Right atrium auricular region (tissue), 2 donors: ENCODE results near the gene ZNF782. TPM values are rescaled to one million over a fixed set of nuclear protein-coding genes. Genes with fewer than 3 reads are reported as not detected.

Source experiments
- DNase-seq: peaks from one replicate; pipeline ENCODE4 v3.0.0-alpha.2; 2019; ENCODE audit warnings: low spot score
- H3K27ac ChIP-seq, 2 donors: fragments of 200-600 bp; sonication (generic); 1 replicate in 1 of 2; 2 replicates in 1 of 2; pipeline ENCODE4 v1.5.1; 2016 to 2019
- H3K27me3 ChIP-seq, 2 donors: fragments of 200-600 bp; sonication (generic); one replicate each; pipeline versions ENCODE4 v1.5.1 to v1.6.0; 2017 to 2019
- H3K36me3 ChIP-seq: fragments of 200-600 bp; sonication (generic); one replicate; pipeline ENCODE4 v1.5.1; 2016
- H3K4me1 ChIP-seq, 2 donors: fragments of 200-600 bp; sonication (generic); one replicate each; pipeline versions ENCODE4 v1.5.1 to v1.6.0; 2017 to 2019
- H3K4me3 ChIP-seq, 2 donors: fragments of 200-600 bp; sonication (generic); 1 replicate in 1 of 2; 2 replicates in 1 of 2; pipeline ENCODE4 v1.5.1; 2017 to 2019; ENCODE audit warnings: mild to moderate bottlenecking in 1 of 2, moderate library complexity in 1 of 2
- H3K9me3 ChIP-seq, 2 donors: fragments of 200-600 bp; sonication (generic); one replicate each; pipeline ENCODE4 v1.5.1; 2019
- total RNA-seq, 2 donors: library from RNA; depleted of rRNA; stranded (reverse); fragments of >200 nt; gene quantifications; one replicate each; pipeline ENCODE4 v1.1.0, GENCODE V29; 2016
- TF ChIP-seq, protein P1 (sequence below), 2 donors: fragments of 200-600 bp; sonication (generic); IDR thresholded peaks; one replicate each; pipeline ENCODE4 v1.5.1; 2019; ENCODE audit warnings: antibody characterized with exemption in 2 of 2

The ZNF782 gene
- total RNA-seq, 2 donors from 2014 or later: 4.6 to 5.5 TPM

- no peak for DNase-seq
- TF ChIP-seq, protein P1, sequence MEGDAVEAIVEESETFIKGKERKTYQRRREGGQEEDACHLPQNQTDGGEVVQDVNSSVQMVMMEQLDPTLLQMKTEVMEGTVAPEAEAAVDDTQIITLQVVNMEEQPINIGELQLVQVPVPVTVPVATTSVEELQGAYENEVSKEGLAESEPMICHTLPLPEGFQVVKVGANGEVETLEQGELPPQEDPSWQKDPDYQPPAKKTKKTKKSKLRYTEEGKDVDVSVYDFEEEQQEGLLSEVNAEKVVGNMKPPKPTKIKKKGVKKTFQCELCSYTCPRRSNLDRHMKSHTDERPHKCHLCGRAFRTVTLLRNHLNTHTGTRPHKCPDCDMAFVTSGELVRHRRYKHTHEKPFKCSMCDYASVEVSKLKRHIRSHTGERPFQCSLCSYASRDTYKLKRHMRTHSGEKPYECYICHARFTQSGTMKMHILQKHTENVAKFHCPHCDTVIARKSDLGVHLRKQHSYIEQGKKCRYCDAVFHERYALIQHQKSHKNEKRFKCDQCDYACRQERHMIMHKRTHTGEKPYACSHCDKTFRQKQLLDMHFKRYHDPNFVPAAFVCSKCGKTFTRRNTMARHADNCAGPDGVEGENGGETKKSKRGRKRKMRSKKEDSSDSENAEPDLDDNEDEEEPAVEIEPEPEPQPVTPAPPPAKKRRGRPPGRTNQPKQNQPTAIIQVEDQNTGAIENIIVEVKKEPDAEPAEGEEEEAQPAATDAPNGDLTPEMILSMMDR (IDR thresholded peaks at IDR 0.05): no peak
- Histone ChIP-seq H3K9me3 (no peaks in the 10 kb centered on the region), H3K27me3 (no peaks in the 10 kb centered on the region), H3K27ac (no peak overlapping the region), H3K4me1 (peaks cover 0 to 9% of the 10 kb centered on the region in 2 donors), H3K36me3 (no peaks in the 10 kb centered on the region), H3K4me3 (no peak overlapping the region)
Measured at GRCh38 chr9:96858018-96858573, 3.8 kb upstream of the ZNF782 start.

DNA sequence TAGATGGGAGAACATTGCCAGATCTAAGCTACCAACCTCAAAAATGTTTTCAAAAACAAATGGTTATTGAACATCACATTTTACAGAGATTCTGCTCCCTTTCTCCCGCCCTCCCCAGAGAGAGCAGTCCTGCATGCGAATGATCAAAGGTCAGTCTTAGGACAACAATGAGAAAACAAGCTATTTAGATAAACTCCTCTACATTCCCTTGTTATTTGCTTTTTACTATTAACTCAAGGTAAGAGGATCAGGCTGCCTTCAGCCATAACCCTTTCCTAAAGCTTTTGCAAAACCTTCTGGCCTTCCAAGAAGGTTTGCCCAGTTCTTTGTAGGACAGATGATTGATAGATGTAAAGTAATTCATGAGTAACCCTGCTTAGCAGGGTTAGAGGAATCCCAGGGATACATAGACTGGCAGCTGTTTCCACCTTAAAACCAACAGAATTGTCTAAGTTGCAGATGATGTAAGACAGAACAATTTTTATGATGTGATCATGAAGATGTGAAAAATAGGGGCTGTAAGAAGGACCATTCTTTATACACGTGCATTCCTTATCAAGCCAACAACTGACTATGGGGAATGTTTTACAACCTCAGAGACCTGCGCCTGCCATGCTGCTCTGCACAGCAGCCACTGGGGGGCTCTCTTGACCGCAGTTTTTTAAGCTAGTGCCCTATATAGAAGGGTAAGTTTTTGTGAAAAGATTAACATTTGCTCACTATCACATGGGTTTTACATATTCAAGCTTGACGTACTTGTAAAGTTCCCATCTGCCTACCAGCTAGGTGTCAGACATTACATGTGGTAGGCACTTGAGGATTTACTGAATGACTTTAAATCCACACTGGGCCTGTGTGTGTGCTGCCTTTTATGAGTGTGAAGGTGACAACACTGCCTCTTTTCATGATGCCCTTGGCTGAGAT, 2.3 kb upstream of the ZNF782 start:
- Histone ChIP-seq H3K27ac (no peak overlapping the region), H3K27me3 (no peaks in the 10 kb centered on the region), H3K36me3 (no peaks in the 10 kb centered on the region), H3K4me3 (no peak overlapping the region), H3K9me3 (no peaks in the 10 kb centered on the region), H3K4me1 (peaks cover 0 to 17% of the 10 kb centered on the region in 2 donors)
- TF ChIP-seq, protein P1 (IDR thresholded peaks at IDR 0.05): peak; percentile 83 to 92
- DNase-seq: peak; percentile 64

- Histone ChIP-seq H3K27me3 (no peaks in the 10 kb centered on the region), H3K4me1 (peaks cover 0 to 17% of the 10 kb centered on the region in 2 donors), H3K36me3 (no peaks in the 10 kb centered on the region), H3K27ac (peak overlapping the region in 1 of 2 donors; percentile 87), H3K4me3 (peak overlapping the region; percentile 78 to 81), H3K9me3 (no peaks in the 10 kb centered on the region)
- DNase-seq: no peak
- TF ChIP-seq, protein P1 (IDR thresholded peaks at IDR 0.05): no peak
Measured at GRCh38 chr9:96854651-96855273, 448 bp upstream of the ZNF782 start.

DNA sequence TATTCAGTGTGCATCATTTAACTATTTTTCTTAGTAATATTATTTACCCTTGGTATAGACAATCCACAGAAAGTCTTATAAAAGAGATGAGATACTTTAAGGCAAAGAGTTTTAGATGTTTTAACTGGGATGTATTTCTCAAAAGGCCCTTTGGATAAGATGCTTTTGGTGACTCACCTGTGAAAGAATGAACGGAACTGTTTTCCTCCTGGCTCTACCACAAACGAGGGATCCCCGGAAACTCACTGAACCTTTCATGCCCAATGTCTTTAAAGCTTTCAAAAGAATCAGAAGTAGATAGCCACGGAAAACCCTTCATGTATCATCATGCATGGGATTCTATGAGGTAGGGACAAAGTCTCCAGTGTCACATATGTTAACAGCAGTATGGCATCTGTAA, 1.6 kb downstream of the ZNF782 start:
- H3K27ac ChIP-seq: no peak overlapping the region
- TF ChIP-seq, protein P1 (IDR thresholded peaks at IDR 0.05): no peak
- H3K4me3 ChIP-seq: no peak overlapping the region
- H3K9me3 ChIP-seq: no peaks in the 10 kb centered on the region
- H3K36me3 ChIP-seq: no peaks in the 10 kb centered on the region
- DNase-seq: no peak
- no peaks in the 10 kb centered on the region for H3K27me3 ChIP-seq
- peaks cover 0 to 17% of the 10 kb centered on the region in 2 donors for H3K4me1 ChIP-seq

GRCh38 chr9:96844040-96844439, 10.3 kb downstream of the ZNF782 start:
- H3K4me1 ChIP-seq: no peaks in the 10 kb centered on the region
- TF ChIP-seq, protein P1 (IDR thresholded peaks at IDR 0.05): no peak
- DNase-seq: no peak
- peaks cover 0 to 6% of the 10 kb centered on the region in 2 donors for H3K9me3 ChIP-seq
- H3K4me3 ChIP-seq: no peak overlapping the region
- no peak overlapping the region for H3K27ac ChIP-seq
- peaks cover 9% of the 10 kb centered on the region for H3K36me3 ChIP-seq
- H3K27me3 ChIP-seq: no peaks in the 10 kb centered on the region
